IMR-90 (cell line): ENCODE data around the gene SLC7A7. TPM values are rescaled to one million over a fixed set of nuclear protein-coding genes. Genes with fewer than 3 reads are reported as not detected.

Source experiments
- CTCF ChIP-seq: conservative IDR thresholded peaks from 2 replicates; pipeline ENCODE4 v1.5.1; 2012; ENCODE audit warnings: mild to moderate bottlenecking, low read depth, low read length, improper control_type of control experiment
- FOS ChIP-seq: fragments of 150-350 bp; IDR thresholded peaks from 2 replicates; pipeline ENCODE4 v1.6.1; 2016; ENCODE audit warnings: low read depth, low read length
- polyA plus RNA-seq, 3 experiments: library from polyadenylated mRNA; depleted of rRNA; stranded (reverse); fragments of >200 nt; gene quantifications; 2 replicates each; pipeline ENCODE4 v1.2.3, GENCODE V29; 2012; ENCODE audit warnings: low replicate concordance in 1 of 3
- total RNA-seq: library from RNA; depleted of rRNA; stranded (reverse); fragments of >200 nt; gene quantifications from 2 replicates; pipeline ENCODE4 v1.2.3, GENCODE V29; 2012

Gene SLC7A7
- total and polyA plus RNA-seq, 2 of the 4 experiments (the other 2 are of a cell fraction), result 1.8 to 2.0 TPM

- no peak for TF ChIP-seq FOS
- TF ChIP-seq CTCF, result no peak
Observed at GRCh38 chr14:22838631-22839041, 23.4 kb upstream of the SLC7A7 start (continued).
